ENCODE data around the gene PGS1. TPM values are rescaled to one million over a fixed set of nuclear protein-coding genes. Genes with fewer than 3 reads are reported as not detected.

PGS1 gene
- total RNA-seq, 6 experiments from 2014 or later = 20.2 to 26.1 (median 24.5) TPM

DNA sequence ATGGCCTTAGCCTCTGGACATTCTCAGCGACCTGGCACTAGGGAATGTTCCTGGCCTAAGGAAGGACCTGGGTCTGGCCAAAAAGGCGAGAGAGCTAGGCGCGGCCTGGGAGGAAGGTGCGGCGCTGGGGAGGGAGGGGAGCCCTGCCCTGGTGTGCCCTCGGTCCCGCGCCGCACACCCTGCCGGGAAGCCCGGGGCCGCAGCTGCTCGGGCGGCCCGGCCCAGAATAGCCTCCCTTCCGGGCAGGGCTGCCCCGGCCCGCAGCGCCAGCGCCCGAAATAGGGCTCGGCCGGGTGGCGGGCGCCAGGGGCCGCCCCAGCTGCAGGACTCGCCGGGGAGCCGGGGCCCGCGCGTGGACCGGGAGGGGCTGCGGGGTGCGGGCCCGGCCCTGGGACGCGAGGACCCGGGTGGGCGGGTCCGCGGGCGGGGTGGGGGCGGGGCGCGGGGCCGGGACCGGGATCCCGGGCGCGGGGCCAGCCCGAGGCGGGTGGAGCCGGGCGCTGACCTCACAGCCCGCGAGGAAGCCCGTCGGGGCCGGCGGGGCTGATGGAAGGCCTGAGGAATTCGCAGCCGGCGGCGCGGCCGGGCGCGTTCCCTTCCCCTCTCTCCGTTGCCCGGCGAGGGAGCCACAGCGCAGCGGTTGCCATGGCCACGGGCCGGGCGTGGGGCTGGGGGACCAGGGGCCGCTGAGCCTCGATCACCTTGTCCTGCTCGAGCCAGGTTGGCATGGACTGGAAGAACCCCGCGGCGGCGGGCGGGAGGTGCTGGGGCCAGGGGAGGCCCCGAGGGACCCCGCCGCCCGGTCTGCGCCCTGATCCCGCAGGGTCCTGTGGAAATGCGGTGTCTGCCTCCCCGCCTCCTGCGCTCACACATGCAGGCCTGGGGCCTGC, 36.6 kb upstream of the PGS1 start:
- no peaks in the 10 kb centered on the region for H3K9me3 Mint-ChIP-seq
- H3K4me3 Mint-ChIP-seq = peak overlapping the region; percentile 80
- H3K27ac Mint-ChIP-seq = peak overlapping the region; percentile 99

DNA sequence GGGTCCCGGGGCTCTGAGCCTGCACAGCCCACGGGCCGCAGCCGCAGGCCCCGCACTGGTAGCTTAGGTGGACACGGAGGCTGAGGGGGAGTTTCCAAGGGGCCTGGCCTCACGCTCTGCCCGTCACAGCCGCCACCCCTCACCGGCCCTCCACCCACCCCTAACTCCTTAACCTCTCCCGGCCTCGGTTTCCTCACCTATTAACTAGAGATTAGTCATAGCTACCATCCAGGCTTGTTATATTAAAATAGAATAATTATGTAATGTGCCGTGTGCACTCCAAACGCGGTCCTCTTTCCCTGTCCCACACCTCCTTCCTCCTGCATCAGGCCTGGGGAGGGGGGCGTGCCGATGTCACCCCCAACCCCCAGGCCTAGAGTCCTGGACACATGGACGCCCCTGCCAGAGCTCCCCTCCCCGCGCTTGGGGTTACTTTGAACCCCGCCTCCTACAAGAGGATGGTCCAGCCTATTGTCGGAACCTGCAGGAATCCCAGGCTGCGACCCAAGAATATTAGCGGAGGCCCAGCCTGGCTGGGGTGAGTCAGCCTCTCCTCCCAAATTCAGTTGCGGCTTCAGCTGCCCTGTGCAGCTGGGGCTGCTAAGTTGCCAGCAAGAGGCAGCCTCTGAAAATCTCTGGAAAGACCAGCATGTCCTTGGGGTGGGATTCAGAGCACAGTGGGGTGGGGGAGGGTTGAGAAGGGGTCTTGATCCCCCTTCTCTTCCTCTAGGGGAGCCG, 35.8 kb upstream of the PGS1 start:
- no peaks in the 10 kb centered on the region for H3K9me3 Mint-ChIP-seq
- DNase-seq = peak; percentile 87

More for the DNA sequence above, 36.6 kb upstream of the PGS1 start:
- Mint-ChIP-seq H3K27me3 (ENCODE audit: insufficient read depth) (no peaks in the 10 kb centered on the region; the same call in none of the 2 replicates), H3K36me3 (ENCODE audit: low read depth) (no peaks in the 10 kb centered on the region), H3K4me1 (ENCODE audit: low read depth) (peaks cover 55% of the 10 kb centered on the region)
- TF ChIP-seq, protein P1, sequence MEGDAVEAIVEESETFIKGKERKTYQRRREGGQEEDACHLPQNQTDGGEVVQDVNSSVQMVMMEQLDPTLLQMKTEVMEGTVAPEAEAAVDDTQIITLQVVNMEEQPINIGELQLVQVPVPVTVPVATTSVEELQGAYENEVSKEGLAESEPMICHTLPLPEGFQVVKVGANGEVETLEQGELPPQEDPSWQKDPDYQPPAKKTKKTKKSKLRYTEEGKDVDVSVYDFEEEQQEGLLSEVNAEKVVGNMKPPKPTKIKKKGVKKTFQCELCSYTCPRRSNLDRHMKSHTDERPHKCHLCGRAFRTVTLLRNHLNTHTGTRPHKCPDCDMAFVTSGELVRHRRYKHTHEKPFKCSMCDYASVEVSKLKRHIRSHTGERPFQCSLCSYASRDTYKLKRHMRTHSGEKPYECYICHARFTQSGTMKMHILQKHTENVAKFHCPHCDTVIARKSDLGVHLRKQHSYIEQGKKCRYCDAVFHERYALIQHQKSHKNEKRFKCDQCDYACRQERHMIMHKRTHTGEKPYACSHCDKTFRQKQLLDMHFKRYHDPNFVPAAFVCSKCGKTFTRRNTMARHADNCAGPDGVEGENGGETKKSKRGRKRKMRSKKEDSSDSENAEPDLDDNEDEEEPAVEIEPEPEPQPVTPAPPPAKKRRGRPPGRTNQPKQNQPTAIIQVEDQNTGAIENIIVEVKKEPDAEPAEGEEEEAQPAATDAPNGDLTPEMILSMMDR (IDR thresholded peaks at IDR 0.05) = no peak
- DNase-seq = peak; percentile 68

DNA sequence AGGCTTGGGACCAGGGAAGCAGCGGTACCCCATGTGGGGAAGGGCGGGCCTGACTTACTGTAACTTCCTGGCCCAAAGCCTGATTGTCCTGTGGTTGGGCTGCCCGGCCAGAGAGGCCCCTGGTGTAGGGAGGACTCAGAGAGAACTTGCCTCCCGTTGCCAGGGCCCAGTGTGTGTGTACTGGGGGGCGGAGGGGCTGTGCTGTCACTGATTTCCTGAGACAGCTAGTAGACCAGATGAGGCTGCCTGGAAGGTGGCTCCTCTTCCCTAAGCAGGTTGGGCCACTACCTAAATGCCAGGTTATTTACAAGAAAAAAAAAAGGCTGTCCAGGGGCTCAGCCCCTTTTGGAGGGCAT, 35.3 kb upstream of the PGS1 start:
- DNase-seq = peak; percentile 88
- Mint-ChIP-seq H3K27me3 (ENCODE audit: insufficient read depth) (peaks cover 1% of the 10 kb centered on the region), H3K27ac (peak overlapping the region; percentile 99), H3K4me1 (ENCODE audit: low read depth) (peaks cover 49% of the 10 kb centered on the region), H3K9me3 (no peaks in the 10 kb centered on the region), H3K36me3 (ENCODE audit: low read depth) (no peaks in the 10 kb centered on the region), H3K4me3 (peak overlapping the region; percentile 80)
- TF ChIP-seq, protein P1 (IDR thresholded peaks at IDR 0.05) = no peak

More for the DNA sequence above, 35.8 kb upstream of the PGS1 start:
- TF ChIP-seq, protein P1 (IDR thresholded peaks at IDR 0.05) = no peak
- peaks cover 1% of the 10 kb centered on the region for H3K27me3 Mint-ChIP-seq (ENCODE audit: insufficient read depth)
- no peaks in the 10 kb centered on the region for H3K36me3 Mint-ChIP-seq (ENCODE audit: low read depth)
- H3K4me3 Mint-ChIP-seq = peak overlapping the region; percentile 80
- H3K27ac Mint-ChIP-seq = peak overlapping the region; percentile 99
- H3K4me1 Mint-ChIP-seq (ENCODE audit: low read depth) = peaks cover 52% of the 10 kb centered on the region

- no peaks in the 10 kb centered on the region for H3K36me3 Mint-ChIP-seq (ENCODE audit: low read depth)
- H3K27ac Mint-ChIP-seq = peak overlapping the region; percentile 99
- TF ChIP-seq, protein P1 (IDR thresholded peaks at IDR 0.05) = no peak
- peak overlapping the region; percentile 80; the same call in 1 of the 2 replicates for H3K4me3 Mint-ChIP-seq
- no peak for DNase-seq
- H3K27me3 Mint-ChIP-seq (ENCODE audit: insufficient read depth) = peaks cover 1% of the 10 kb centered on the region
- H3K4me1 Mint-ChIP-seq (ENCODE audit: low read depth) = peaks cover 49% of the 10 kb centered on the region
- no peaks in the 10 kb centered on the region for H3K9me3 Mint-ChIP-seq
Observed at GRCh38 chr17:78343543-78344201, 34.8 kb upstream of the PGS1 start.

DNA sequence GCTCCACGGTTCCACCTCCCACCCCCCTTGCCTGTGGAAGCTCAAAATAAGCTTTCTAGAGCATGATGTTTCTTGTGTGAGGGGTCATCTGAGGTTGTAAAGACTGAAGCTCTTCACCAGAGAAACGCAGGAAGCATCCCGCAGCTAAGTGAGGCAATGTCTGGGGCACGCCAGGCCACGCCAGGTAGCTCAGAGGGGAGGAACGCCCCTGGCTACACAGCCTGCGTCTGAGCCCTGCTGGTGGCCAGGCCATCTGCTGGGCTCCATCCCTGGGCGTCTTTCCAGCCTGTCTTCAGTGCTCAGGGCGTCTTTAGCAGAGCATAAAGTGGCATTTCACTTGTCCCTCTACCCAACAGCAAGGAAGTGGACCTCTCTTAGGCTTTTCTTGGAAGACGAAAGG, 33.8 kb upstream of the PGS1 start:
- no peak overlapping the region for H3K4me3 Mint-ChIP-seq
- peaks cover 54% of the 10 kb centered on the region for H3K4me1 Mint-ChIP-seq (ENCODE audit: low read depth)
- DNase-seq = no peak
- H3K27me3 Mint-ChIP-seq (ENCODE audit: insufficient read depth) = peaks cover 1% of the 10 kb centered on the region
- H3K36me3 Mint-ChIP-seq (ENCODE audit: low read depth) = no peaks in the 10 kb centered on the region
- TF ChIP-seq, protein P1 (IDR thresholded peaks at IDR 0.05) = no peak
- no peaks in the 10 kb centered on the region for H3K9me3 Mint-ChIP-seq
- peak overlapping the region; percentile 40 for H3K27ac Mint-ChIP-seq
